Stimulated activated CD8-positive, alpha-beta memory T cell treated with anti-CD3 and anti-CD28 coated beads, Interleukin-12 subunit alpha, Interleukin-12 subunit beta, amount 100 ng/mL, for 4 hours (primary cell): ENCODE measurements around the gene SCN1B.
"Not testable (repeated sequence)": the region's sequence is repeated elsewhere in the genome, so short reads cannot be mapped to it uniquely, and the experiment has no call there.

Experiments used
- DNase-seq: peaks from one replicate; pipeline ENCODE4 v3.0.0-alpha.2; 2020; ENCODE audit warnings: low read depth

SCN1B gene

GRCh38 chr19:35000647-35001501, 29.4 kb upstream of the SCN1B start:
- peak; percentile 37 for DNase-seq

GRCh38 chr19:35002037-35002535, 28.2 kb upstream of the SCN1B start:
- DNase-seq, result no peak

GRCh38 chr19:35004517-35005255, 25.6 kb upstream of the SCN1B start:
- no peak for DNase-seq

- no peak for DNase-seq
Observed at GRCh38 chr19:35005256-35005977, 24.9 kb upstream of the SCN1B start.

- DNase-seq, result not testable (repeated sequence)
Observed at GRCh38 chr19:35006007-35006341, 24.3 kb upstream of the SCN1B start.

- DNase-seq, result no peak
Observed at GRCh38 chr19:35006342-35006998, 23.8 kb upstream of the SCN1B start.

GRCh38 chr19:35006999-35007365, 23.3 kb upstream of the SCN1B start:
- no peak for DNase-seq

GRCh38 chr19:35007427-35007826, 22.8 kb upstream of the SCN1B start:
- DNase-seq, result not testable (repeated sequence)

- DNase-seq, result no peak
Observed at GRCh38 chr19:35008891-35009341, 21.4 kb upstream of the SCN1B start.

- no peak for DNase-seq
Observed at GRCh38 chr19:35009424-35010415, 20.6 kb upstream of the SCN1B start.

GRCh38 chr19:35011091-35011689, 19.1 kb upstream of the SCN1B start:
- no peak for DNase-seq

GRCh38 chr19:35011737-35012682, 18.3 kb upstream of the SCN1B start:
- DNase-seq, result no peak

- peak; percentile 68 for DNase-seq
Observed at GRCh38 chr19:35013041-35013819, 17.0 kb upstream of the SCN1B start.

- DNase-seq, result peak; percentile 39
Observed at GRCh38 chr19:35013820-35014754, 16.2 kb upstream of the SCN1B start.

- DNase-seq, result not testable (repeated sequence)
Observed at GRCh38 chr19:35014774-35015173, 15.5 kb upstream of the SCN1B start.

- DNase-seq, result no peak
Observed at GRCh38 chr19:35015270-35015953, 14.9 kb upstream of the SCN1B start.

- no peak for DNase-seq
Observed at GRCh38 chr19:35015954-35016351, 14.3 kb upstream of the SCN1B start.
